Endothelial cell of umbilical vein (primary cell): Measurements from ENCODE around the gene ISG15. TPM values are rescaled to one million over a fixed set of nuclear protein-coding genes. Genes with fewer than 3 reads are reported as not detected.

Experiments used
- BruUV-seq: library from RNA; stranded (reverse); fragments of 400-500 nt; replicated peaks from 2 replicates; lab custom pipeline; 2021; lab: Mats Ljungman, UMichigan
- CTCF ChIA-PET: fragments of 300-600, 350-600 bp; sonication (Branson Sonifier 250); formaldehyde crosslinking; loops from one replicate; lab custom pipeline; 2021; ENCODE audit warnings: antibody characterized with exemption, inconsistent platforms; lab: Charles Lee
- POLR2A ChIA-PET: fragments of 300-600, 350-600 bp; sonication (Branson Sonifier 250); formaldehyde crosslinking; loops from one replicate; lab custom pipeline; 2021; ENCODE audit warnings: antibody characterized with exemption, inconsistent platforms; lab: Charles Lee
- DNase-seq: peaks from one replicate; pipeline ENCODE4 v3.0.0-alpha.2; 2011; ENCODE audit warnings: low read depth, low spot score
- FAIRE-seq: peaks from 2 replicates; lab custom pipeline; 2011; peaks lifted over from hg19 to GRCh38; lab: Jason Lieb, UNC
- H2AFZ ChIP-seq: 2 replicates; pipeline ENCODE4 v1.6.0; 2012; ENCODE audit warnings: low read depth, low read length, control low read depth, inconsistent platforms
- H3K27ac ChIP-seq: 2 replicates; pipeline ENCODE4 v1.5.1; 2011; ENCODE audit warnings: low read depth, mild to moderate bottlenecking, control low read depth, low read length, moderate library complexity; ENCODE audit not compliant: insufficient read depth
- H3K27me3 ChIP-seq, 2 experiments: 2 replicates each; pipeline versions ENCODE4 v1.6.0 to v1.6.1; 2011; ENCODE audit warnings: low read length in 2 of 2, mixed read lengths in 1 of 2; ENCODE audit not compliant: control insufficient read depth in 2 of 2, insufficient read depth in 2 of 2
- H3K36me3 ChIP-seq, 2 experiments: 2 replicates in 1 of 2; 3 replicates in 1 of 2; pipeline ENCODE4 v1.5.1; 2011; ENCODE audit warnings: low read length in 2 of 2, mild to moderate bottlenecking in 1 of 2, moderate library complexity in 1 of 2; ENCODE audit not compliant: control insufficient read depth in 2 of 2, insufficient read depth in 2 of 2; ENCODE audit errors: extremely low read depth in 1 of 2
- H3K4me1 ChIP-seq: 3 replicates; pipeline ENCODE4 v1.5.1; 2011; ENCODE audit warnings: mild to moderate bottlenecking, low read length; ENCODE audit not compliant: control insufficient read depth, insufficient read depth; ENCODE audit errors: extremely low read depth
- H3K4me2 ChIP-seq: 2 replicates; pipeline ENCODE4 v1.6.1; 2011; ENCODE audit warnings: low read length, control low read depth, mixed read lengths; ENCODE audit not compliant: insufficient read depth
- H3K4me3 ChIP-seq, 3 experiments: fragments of 200-600 bp in 1 of 3; sonication (generic), shearing (Covaris generic) in 1 of 3; replicated peaks in 1 of 3; 2 replicates each; pipeline ENCODE4 v1.5.1; 2011 to 2016; ENCODE audit warnings: control low read depth in 3 of 3, low read length in 3 of 3, mild to moderate bottlenecking in 2 of 3, inconsistent platforms in 1 of 3, low read depth in 1 of 3, moderate library complexity in 1 of 3; ENCODE audit not compliant: insufficient read depth in 1 of 3
- H3K79me2 ChIP-seq: 2 replicates; pipeline ENCODE4 v1.6.0; 2012; ENCODE audit warnings: low read length, inconsistent platforms; ENCODE audit not compliant: control insufficient read depth, insufficient read depth
- H3K9ac ChIP-seq: replicated peaks from 2 replicates; pipeline ENCODE3; 2011; ENCODE audit warnings: low read length, control low read depth; ENCODE audit not compliant: insufficient read depth; ENCODE audit errors: extremely low read depth
- H3K9me1 ChIP-seq: replicated peaks from 3 replicates; pipeline ENCODE4 v1.6.0; 2011; ENCODE audit warnings: mild to moderate bottlenecking, low read length; ENCODE audit not compliant: control insufficient read depth, insufficient read depth; ENCODE audit errors: extremely low read depth
- H3K9me3 ChIP-seq: replicated peaks from 2 replicates; pipeline ENCODE4 v1.5.1; 2012; ENCODE audit warnings: low read length, inconsistent platforms; ENCODE audit not compliant: control insufficient read depth, insufficient read depth
- H4K20me1 ChIP-seq: replicated peaks from 2 replicates; pipeline ENCODE3; 2011; ENCODE audit warnings: mild to moderate bottlenecking, low read length; ENCODE audit not compliant: control insufficient read depth, insufficient read depth; ENCODE audit errors: extremely low read depth
- CTCF ChIP-seq, 2 donors: IDR thresholded peaks; 1 replicate in 1 of 2; 2 replicates in 1 of 2; pipeline ENCODE4 v1.5.1; 2011; ENCODE audit warnings: low read length in 2 of 2, mild to moderate bottlenecking in 2 of 2, moderate library complexity in 2 of 2, control low read depth in 1 of 2, inconsistent platforms in 1 of 2, low read depth in 1 of 2; ENCODE audit not compliant: insufficient read depth in 1 of 2; ENCODE audit errors: extremely low read depth in 1 of 2
- EZH2 ChIP-seq: IDR thresholded peaks from 2 replicates; pipeline ENCODE4 v1.6.1; 2012; ENCODE audit warnings: borderline replicate concordance, low read depth, mild to moderate bottlenecking, moderate library complexity, low read length, inconsistent platforms; ENCODE audit not compliant: severe bottlenecking
- FOS ChIP-seq: IDR thresholded peaks from 2 replicates; pipeline ENCODE4 v1.6.1; 2011; ENCODE audit warnings: mild to moderate bottlenecking, low read length, moderate library complexity, borderline replicate concordance; ENCODE audit not compliant: insufficient read depth
- GATA2 ChIP-seq: IDR thresholded peaks from 2 replicates; pipeline ENCODE4 v1.7.0; 2011; ENCODE audit warnings: low read depth, mild to moderate bottlenecking, moderate library complexity, mixed read lengths, low read length; ENCODE audit not compliant: insufficient read length, insufficient read depth
- JUN ChIP-seq: IDR thresholded peaks from 2 replicates; pipeline ENCODE4 v1.6.1; 2011; ENCODE audit warnings: borderline replicate concordance, low read depth; ENCODE audit not compliant: insufficient read length, insufficient read depth
- MAX ChIP-seq: IDR thresholded peaks from 2 replicates; pipeline ENCODE4 v1.6.1; 2011; ENCODE audit not compliant: insufficient read depth, insufficient read length
- MYC ChIP-seq: IDR thresholded peaks from one replicate; pipeline ENCODE4 v1.6.1; 2011; ENCODE audit warnings: mild to moderate bottlenecking, low read depth, low read length
- POLR2A ChIP-seq: IDR thresholded peaks from 2 replicates; pipeline ENCODE4 v1.6.1; 2012; ENCODE audit warnings: low read depth, mild to moderate bottlenecking, control low read depth, low read length
- POLR2AphosphoS5 ChIP-seq: IDR thresholded peaks from 2 replicates; pipeline ENCODE4 v1.6.1; 2012; ENCODE audit warnings: low read depth, mild to moderate bottlenecking, control low read depth, low read length, moderate library complexity; ENCODE audit not compliant: insufficient read depth
- dilution Hi-C: fragments of 300-500 bp; cut with MboI; formaldehyde crosslinking; loops from one replicate; pipeline ENCODE4 v1.15.0; 2019; ENCODE audit warnings: low sequenced_read_pairs; ENCODE audit not compliant: extremely low pct_ligation_motif_present
- intact Hi-C: fragments of 100-400 bp; cut with micrococcal nuclease; formaldehyde crosslinking; loops from one replicate; pipeline ENCODE4 v1.10.0; 2022
- polyA plus RNA-seq, 4 experiments: library from polyadenylated mRNA; depleted of rRNA in 3 of 4; stranded (reverse) in 3 of 4; unstranded in 1 of 4; fragments of >200 nt; gene quantifications; 2 replicates each; pipeline versions ENCODE4 v1.2.1 to v1.2.3, GENCODE V29; 2011 to 2012; ENCODE audit warnings: missing spikeins in 1 of 4
- total RNA-seq: library from RNA; stranded (reverse); gene quantifications from 2 replicates; pipeline ENCODE4 v1.2.3, GENCODE V29; 2021

The ISG15 gene
- total and polyA plus RNA-seq, 2 donors (not counting 3 experiments of a cell fraction or from before 2014, with no cell fraction given): 44.6 to 154 TPM

- no peaks in the 10 kb centered on the region for H3K9me3 ChIP-seq
- H3K36me3 ChIP-seq: peaks cover 0 to 24% of the 10 kb centered on the region in 2 experiments
- ChIA-PET POLR2A (no interaction called here), CTCF (no interaction called here)
- TF ChIP-seq GATA2 (no peak), FOS (no peak)
- H3K9ac ChIP-seq: no peak overlapping the region
- no peaks in the 10 kb centered on the region for H4K20me1 ChIP-seq
- DNase-seq: no peak
- no peak overlapping the region for H3K4me3 ChIP-seq
- FAIRE-seq: no peak
- H3K27ac ChIP-seq: no peak overlapping the region
- H3K4me2 ChIP-seq: no peak overlapping the region
- H3K27me3 ChIP-seq: no peaks in the 10 kb centered on the region
- H3K4me1 ChIP-seq: no peaks in the 10 kb centered on the region
- no peak overlapping the region for H2AFZ ChIP-seq
- BruUV-seq: no TSS peak
- dilution Hi-C loops (no loop called here), intact Hi-C loops (no loop called here)
- no peaks in the 10 kb centered on the region for H3K9me1 ChIP-seq
- H3K79me2 ChIP-seq: no peaks in the 10 kb centered on the region
Measured at GRCh38 chr1:1047963-1048362, 34.7 kb downstream of the ISG15 start.

- intact Hi-C loops (no loop called here), dilution Hi-C loops (no loop called here)
- Histone ChIP-seq H3K4me3 (no peak overlapping the region), H3K27me3 (no peaks in the 10 kb centered on the region), H3K9me1 (no peaks in the 10 kb centered on the region), H3K79me2 (no peaks in the 10 kb centered on the region), H4K20me1 (no peaks in the 10 kb centered on the region), H3K4me2 (no peak overlapping the region), H3K9me3 (no peaks in the 10 kb centered on the region), H3K27ac (no peak overlapping the region), H3K36me3 (peaks cover 0 to 24% of the 10 kb centered on the region in 2 experiments), H3K9ac (no peak overlapping the region), H3K4me1 (no peaks in the 10 kb centered on the region), H2AFZ (no peak overlapping the region)
- no peak for FAIRE-seq
- ChIA-PET POLR2A (no interaction called here), CTCF (interaction anchor here (1.6 kb wide), 1 partner anchor 11 kb away, joined by 3 read pairs; no protein-coding TSS in a partner anchor)
- BruUV-seq: no TSS peak
- TF ChIP-seq JUN (no peak), CTCF (IDR thresholded peaks at IDR 0.05; ENCODE audit: extremely low read depth in 1 of 2, insufficient read depth in 1 of 2, low read depth in 1 of 2, low read length in 2 of 2) (no peak), EZH2 (no peak), MAX (no peak), POLR2AphosphoS5 (no peak), GATA2 (no peak), POLR2A (no peak), MYC (no peak), FOS (no peak)
- DNase-seq: no peak
Measured at GRCh38 chr1:1048765-1049164, 35.5 kb downstream of the ISG15 start.
